ENCODE data around the gene SLC35G4. TPM values are rescaled to one million over a fixed set of nuclear protein-coding genes. Genes with fewer than 3 reads are reported as not detected.
"Not testable (repeated sequence)": the region's sequence is repeated elsewhere in the genome, so short reads cannot be mapped to it uniquely, and the experiment has no call there.

The SLC35G4 gene
- total RNA-seq (2021; ENCODE audit: unreplicated experiment), result not detected
- polyA plus RNA-seq (2012; ENCODE audit: insufficient read length), result not detected
- Bru-seq, nascent RNA, result not detected
- not detected for BruChase-seq, experiment 1, labeled RNA remaining after a 2-hour chase
- BruChase-seq, experiment 2, labeled RNA remaining after a 6-hour chase, result not detected
- long read RNA-seq, result 0 reads

DNA sequence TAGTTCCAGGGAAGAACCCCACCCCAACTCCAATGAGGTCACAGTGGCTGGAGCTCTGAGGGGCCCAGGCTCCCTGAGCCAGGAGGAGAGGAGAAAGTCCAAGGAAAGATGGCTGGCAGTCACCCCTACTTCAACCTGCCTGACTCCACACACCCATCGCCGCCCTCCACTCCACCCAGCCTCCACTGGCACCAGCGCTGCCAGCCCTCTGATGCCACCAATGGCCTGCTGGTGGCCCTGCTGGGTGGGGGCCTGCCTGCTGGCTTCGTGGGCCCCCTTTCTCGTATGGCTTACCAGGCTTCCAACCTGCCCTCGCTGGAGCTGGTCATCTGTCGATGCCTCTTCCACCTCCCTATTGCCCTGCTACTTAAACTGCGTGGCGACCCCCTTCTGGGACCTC lies at the start of gene SLC35G4:
Gene SLC35G4, plus strand, starts transcription at position 109 of the 400 bp plus-strand sequence. Its CDS starts 0 bp downstream, at position 109.
- H3K9me3 ChIP-seq (ENCODE audit: control insufficient read depth, insufficient read depth, low read depth, low read length); H3K4me1 ChIP-seq (ENCODE audit: control insufficient read depth, insufficient read depth, low read length); H3K27ac ChIP-seq (ENCODE audit: low read length); POLR2A ChIA-PET; DNase-seq (ENCODE audit: low read depth, low spot score); intact Hi-C loops (cut with micrococcal nuclease; ENCODE audit: unreplicated experiment); ATAC-seq; in situ Hi-C loops (cut with HindIII; ENCODE audit: low pct_unique_long_range_greater_than_20kb, low sequenced_read_pairs); CTCF ChIA-PET; H3K4me3 ChIP-seq (ENCODE audit: low read depth in 2 of 2, low read length in 2 of 2); H3K36me3 ChIP-seq (ENCODE audit: control insufficient read depth, insufficient read depth, low read length); H3K27me3 ChIP-seq (ENCODE audit: control insufficient read depth, insufficient read depth, low read length); BruUV-seq (replicated peaks): not testable (repeated sequence)

DNA sequence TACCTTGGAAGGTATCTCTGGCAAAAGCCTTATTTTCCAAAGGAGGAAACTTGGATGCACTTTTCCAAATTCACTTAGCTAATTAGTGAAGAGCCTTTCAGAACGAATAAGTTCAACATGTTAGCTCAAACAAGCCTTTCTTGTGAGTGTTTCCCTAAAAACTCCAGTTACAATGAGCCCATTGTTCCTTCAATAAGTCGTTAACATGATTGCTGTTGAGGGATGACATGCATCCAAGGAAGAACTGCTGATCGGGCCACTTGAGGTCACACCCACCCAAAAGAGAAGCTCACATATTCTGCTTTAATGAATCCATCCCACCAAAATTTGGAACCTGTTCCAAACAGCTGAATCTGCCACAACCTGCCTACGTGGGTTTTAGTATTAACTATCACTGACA lies 48.1 kb upstream of the SLC35G4 start:
- Histone ChIP-seq H3K4me3 (ENCODE audit: low read depth in 2 of 2, low read length in 2 of 2) (no peak overlapping the region), H3K27ac (ENCODE audit: low read length) (no peak overlapping the region), H3K27me3 (ENCODE audit: control insufficient read depth, insufficient read depth, low read length) (peaks cover 5% of the 10 kb centered on the region), H3K9me3 (ENCODE audit: control insufficient read depth, insufficient read depth, low read depth, low read length) (no peaks in the 10 kb centered on the region), H3K4me1 (ENCODE audit: control insufficient read depth, insufficient read depth, low read length) (no peaks in the 10 kb centered on the region), H3K36me3 (ENCODE audit: control insufficient read depth, insufficient read depth, low read length) (no peaks in the 10 kb centered on the region)
- CTCF ChIA-PET, result no interaction called here
- no TSS peak for BruUV-seq (replicated peaks)
- intact Hi-C loops (cut with micrococcal nuclease; ENCODE audit: unreplicated experiment) (no loop called here), in situ Hi-C loops (cut with HindIII; ENCODE audit: low pct_unique_long_range_greater_than_20kb, low sequenced_read_pairs) (no loop called here)
- POLR2A ChIA-PET, result no interaction called here
- ATAC-seq (no peak), DNase-seq (ENCODE audit: low read depth, low spot score) (no peak)
- no peak for TF ChIP-seq POLR2AphosphoS5 (IDR thresholded peaks at IDR 0.05; ENCODE audit: low read depth, low read length)
- no peak for TF ChIP-seq SIN3A (IDR thresholded peaks at IDR 0.05; ENCODE audit: borderline replicate concordance, insufficient read depth, low read depth, low read length)
- TF ChIP-seq, protein P1, sequence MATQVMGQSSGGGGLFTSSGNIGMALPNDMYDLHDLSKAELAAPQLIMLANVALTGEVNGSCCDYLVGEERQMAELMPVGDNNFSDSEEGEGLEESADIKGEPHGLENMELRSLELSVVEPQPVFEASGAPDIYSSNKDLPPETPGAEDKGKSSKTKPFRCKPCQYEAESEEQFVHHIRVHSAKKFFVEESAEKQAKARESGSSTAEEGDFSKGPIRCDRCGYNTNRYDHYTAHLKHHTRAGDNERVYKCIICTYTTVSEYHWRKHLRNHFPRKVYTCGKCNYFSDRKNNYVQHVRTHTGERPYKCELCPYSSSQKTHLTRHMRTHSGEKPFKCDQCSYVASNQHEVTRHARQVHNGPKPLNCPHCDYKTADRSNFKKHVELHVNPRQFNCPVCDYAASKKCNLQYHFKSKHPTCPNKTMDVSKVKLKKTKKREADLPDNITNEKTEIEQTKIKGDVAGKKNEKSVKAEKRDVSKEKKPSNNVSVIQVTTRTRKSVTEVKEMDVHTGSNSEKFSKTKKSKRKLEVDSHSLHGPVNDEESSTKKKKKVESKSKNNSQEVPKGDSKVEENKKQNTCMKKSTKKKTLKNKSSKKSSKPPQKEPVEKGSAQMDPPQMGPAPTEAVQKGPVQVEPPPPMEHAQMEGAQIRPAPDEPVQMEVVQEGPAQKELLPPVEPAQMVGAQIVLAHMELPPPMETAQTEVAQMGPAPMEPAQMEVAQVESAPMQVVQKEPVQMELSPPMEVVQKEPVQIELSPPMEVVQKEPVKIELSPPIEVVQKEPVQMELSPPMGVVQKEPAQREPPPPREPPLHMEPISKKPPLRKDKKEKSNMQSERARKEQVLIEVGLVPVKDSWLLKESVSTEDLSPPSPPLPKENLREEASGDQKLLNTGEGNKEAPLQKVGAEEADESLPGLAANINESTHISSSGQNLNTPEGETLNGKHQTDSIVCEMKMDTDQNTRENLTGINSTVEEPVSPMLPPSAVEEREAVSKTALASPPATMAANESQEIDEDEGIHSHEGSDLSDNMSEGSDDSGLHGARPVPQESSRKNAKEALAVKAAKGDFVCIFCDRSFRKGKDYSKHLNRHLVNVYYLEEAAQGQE (IDR thresholded peaks at IDR 0.05; ENCODE audit: insufficient read depth in 1 of 2, low read depth in 2 of 2, low read length in 1 of 2), result no peak
- TF ChIP-seq, protein P2, sequence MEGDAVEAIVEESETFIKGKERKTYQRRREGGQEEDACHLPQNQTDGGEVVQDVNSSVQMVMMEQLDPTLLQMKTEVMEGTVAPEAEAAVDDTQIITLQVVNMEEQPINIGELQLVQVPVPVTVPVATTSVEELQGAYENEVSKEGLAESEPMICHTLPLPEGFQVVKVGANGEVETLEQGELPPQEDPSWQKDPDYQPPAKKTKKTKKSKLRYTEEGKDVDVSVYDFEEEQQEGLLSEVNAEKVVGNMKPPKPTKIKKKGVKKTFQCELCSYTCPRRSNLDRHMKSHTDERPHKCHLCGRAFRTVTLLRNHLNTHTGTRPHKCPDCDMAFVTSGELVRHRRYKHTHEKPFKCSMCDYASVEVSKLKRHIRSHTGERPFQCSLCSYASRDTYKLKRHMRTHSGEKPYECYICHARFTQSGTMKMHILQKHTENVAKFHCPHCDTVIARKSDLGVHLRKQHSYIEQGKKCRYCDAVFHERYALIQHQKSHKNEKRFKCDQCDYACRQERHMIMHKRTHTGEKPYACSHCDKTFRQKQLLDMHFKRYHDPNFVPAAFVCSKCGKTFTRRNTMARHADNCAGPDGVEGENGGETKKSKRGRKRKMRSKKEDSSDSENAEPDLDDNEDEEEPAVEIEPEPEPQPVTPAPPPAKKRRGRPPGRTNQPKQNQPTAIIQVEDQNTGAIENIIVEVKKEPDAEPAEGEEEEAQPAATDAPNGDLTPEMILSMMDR (IDR thresholded peaks at IDR 0.05), result no peak
- TF ChIP-seq TCF7L2 (IDR thresholded peaks at IDR 0.05; ENCODE audit: low read depth, low read length), result no peak

DNA sequence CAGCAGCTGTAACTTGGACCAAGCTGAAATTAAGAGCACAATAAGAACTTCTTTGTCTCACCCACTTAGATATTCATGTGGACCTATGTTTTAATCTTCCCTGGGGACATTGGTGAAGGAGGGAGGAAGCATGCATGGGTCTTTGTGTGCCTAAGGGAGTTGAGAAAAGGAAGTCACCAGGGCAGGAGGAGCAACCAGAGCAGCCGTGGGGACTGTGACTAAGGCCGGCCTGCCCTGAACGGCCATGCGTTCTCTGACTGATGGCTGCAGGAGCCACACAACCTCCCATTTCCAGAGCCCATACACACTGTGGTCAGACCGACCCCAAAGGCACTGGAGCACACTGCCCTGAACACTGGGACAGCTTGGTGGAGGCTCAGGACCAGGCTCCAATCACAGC lies 43.7 kb upstream of the SLC35G4 start:
- no peak overlapping the region for H3K27ac ChIP-seq (ENCODE audit: low read length)
- DNase-seq (ENCODE audit: low read depth, low spot score) (no peak), ATAC-seq (no peak)
- in situ Hi-C loops (cut with HindIII; ENCODE audit: low pct_unique_long_range_greater_than_20kb, low sequenced_read_pairs), result no loop called here
- no peak overlapping the region for H3K4me3 ChIP-seq (ENCODE audit: low read depth in 2 of 2, low read length in 2 of 2)
- ChIA-PET POLR2A (no interaction called here), CTCF (no interaction called here)
- intact Hi-C loops (cut with micrococcal nuclease; ENCODE audit: unreplicated experiment), result no loop called here
- no peaks in the 10 kb centered on the region for H3K4me1 ChIP-seq (ENCODE audit: control insufficient read depth, insufficient read depth, low read length)
- no peaks in the 10 kb centered on the region for H3K9me3 ChIP-seq (ENCODE audit: control insufficient read depth, insufficient read depth, low read depth, low read length)
- no peaks in the 10 kb centered on the region for H3K36me3 ChIP-seq (ENCODE audit: control insufficient read depth, insufficient read depth, low read length)
- peaks cover 5% of the 10 kb centered on the region for H3K27me3 ChIP-seq (ENCODE audit: control insufficient read depth, insufficient read depth, low read length)
- BruUV-seq (replicated peaks), result no TSS peak
- TF ChIP-seq, protein P1 (IDR thresholded peaks at IDR 0.05; ENCODE audit: insufficient read depth in 1 of 2, low read depth in 2 of 2, low read length in 1 of 2), result no peak
- TF ChIP-seq TCF7L2 (IDR thresholded peaks at IDR 0.05; ENCODE audit: low read depth, low read length) (no peak), POLR2AphosphoS5 (IDR thresholded peaks at IDR 0.05; ENCODE audit: low read depth, low read length) (no peak), SIN3A (IDR thresholded peaks at IDR 0.05; ENCODE audit: borderline replicate concordance, insufficient read depth, low read depth, low read length) (no peak)
- TF ChIP-seq, protein P2 (IDR thresholded peaks at IDR 0.05), result no peak

Measured in Panc1 (cell line).